ENCODE data around the gene RYR3. TPM values are rescaled to one million over a fixed set of nuclear protein-coding genes. Genes with fewer than 3 reads are reported as not detected.
A peak's percentile ranks its signal among the peaks of the same experiment; 100 is the strongest.

RYR3 gene
- total RNA-seq, 1 experiment from 2014 or later = not detected

- Histone ChIP-seq H3K4me1 (ENCODE audit: insufficient read depth, low read length) (no peaks in the 10 kb centered on the region), H3K4me3 (ENCODE audit: low read length) (no peak overlapping the region), H3K79me2 (ENCODE audit: low read length) (no peaks in the 10 kb centered on the region), H3F3A (ENCODE audit: low read length, unreplicated experiment) (no peaks in the 10 kb centered on the region), H3K9ac (ENCODE audit: low read length) (no peak overlapping the region), H3K9me3 (ENCODE audit: low read length) (no peaks in the 10 kb centered on the region), H3K27me3 (ENCODE audit: low read length) (peaks cover 45% of the 10 kb centered on the region), H4K20me1 (ENCODE audit: low read length) (no peaks in the 10 kb centered on the region), H3K9me2 (replicated peaks; ENCODE audit: low read length) (no peaks in the 10 kb centered on the region), H2AFZ (ENCODE audit: low read length) (no peak overlapping the region), H3K4me2 (ENCODE audit: low read length) (no peak overlapping the region), H3K27ac (ENCODE audit: low read length) (no peak overlapping the region), H3K36me3 (ENCODE audit: low read depth, low read length) (no peaks in the 10 kb centered on the region)
- POLR2A ChIA-PET (ENCODE audit: unreplicated experiment) = no interaction called here
- CTCF ChIA-PET = no interaction called here
- TF ChIP-seq EZH2 (IDR thresholded peaks at IDR 0.05; ENCODE audit: low read length, unreplicated experiment) = no peak
- TF ChIP-seq EZH2phosphoT487 (IDR thresholded peaks at IDR 0.05; ENCODE audit: borderline replicate concordance, low read length) = no peak
- TF ChIP-seq CTCF (conservative IDR thresholded peaks at IDR 0.05; ENCODE audit: low read depth, low read length) = no peak
- intact Hi-C loops (cut with micrococcal nuclease) = no loop called here
- no peak for ATAC-seq
- BruUV-seq (replicated peaks) = no TSS peak
- DNase-seq = no peak
These were observed 446.2 kb downstream of the RYR3 start for GRCh38 chr15:33756961-33757360.

DNA sequence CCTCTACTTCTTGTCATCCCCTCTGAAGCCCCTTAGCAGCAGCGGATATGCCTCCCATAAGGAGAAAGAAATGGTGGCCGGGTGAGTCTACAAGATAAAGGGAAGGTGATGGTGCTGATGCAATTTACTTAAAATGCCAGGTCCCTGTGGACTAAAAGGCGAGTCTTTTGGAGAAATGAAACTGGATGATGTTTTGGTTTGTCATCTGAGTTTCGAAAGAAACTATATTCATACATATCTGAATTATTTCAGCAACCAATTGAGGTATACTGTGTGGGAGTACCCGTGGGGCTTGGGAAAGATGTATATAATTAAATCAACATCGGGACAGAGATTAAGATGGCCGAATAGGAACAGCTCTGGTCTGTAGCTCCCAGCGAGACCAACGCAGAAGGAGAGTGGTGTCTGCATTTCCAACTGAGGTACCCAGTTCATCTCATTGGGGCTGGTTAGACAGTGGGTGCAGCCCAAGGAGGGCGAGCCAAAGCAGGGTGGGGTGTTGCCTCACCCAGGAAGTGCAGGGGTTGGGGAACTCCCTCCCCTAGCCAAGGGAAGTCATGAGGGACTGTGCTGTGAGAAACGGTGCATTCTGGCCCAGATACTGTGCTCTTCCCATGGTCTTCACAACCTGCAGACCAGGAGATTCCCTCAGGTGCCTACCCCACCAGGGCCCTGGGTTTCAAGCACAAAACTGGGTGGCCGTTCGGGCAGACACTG is 446.9 kb downstream of the RYR3 start:
- no peaks in the 10 kb centered on the region for H3K79me2 ChIP-seq (ENCODE audit: low read length)
- no peaks in the 10 kb centered on the region for H3K9me3 ChIP-seq (ENCODE audit: low read length)
- no peaks in the 10 kb centered on the region for H3K9me2 ChIP-seq (replicated peaks; ENCODE audit: low read length)
- POLR2A ChIA-PET (ENCODE audit: unreplicated experiment) = no interaction called here
- no peaks in the 10 kb centered on the region for H3K4me1 ChIP-seq (ENCODE audit: insufficient read depth, low read length)
- DNase-seq = no peak
- ATAC-seq = no peak
- CTCF ChIA-PET = no interaction called here
- no peaks in the 10 kb centered on the region for H4K20me1 ChIP-seq (ENCODE audit: low read length)
- H3K27ac ChIP-seq (ENCODE audit: low read length) = no peak overlapping the region
- H3K36me3 ChIP-seq (ENCODE audit: low read depth, low read length) = no peaks in the 10 kb centered on the region
- BruUV-seq (replicated peaks) = no TSS peak
- no peak overlapping the region for H2AFZ ChIP-seq (ENCODE audit: low read length)
- TF ChIP-seq EZH2phosphoT487 (IDR thresholded peaks at IDR 0.05; ENCODE audit: borderline replicate concordance, low read length) (no peak), CTCF (conservative IDR thresholded peaks at IDR 0.05; ENCODE audit: low read depth, low read length) (no peak), EZH2 (IDR thresholded peaks at IDR 0.05; ENCODE audit: low read length, unreplicated experiment) (no peak)
- no peak overlapping the region for H3K4me2 ChIP-seq (ENCODE audit: low read length)
- no peak overlapping the region for H3K9ac ChIP-seq (ENCODE audit: low read length)
- H3K4me3 ChIP-seq (ENCODE audit: low read length) = no peak overlapping the region
- H3F3A ChIP-seq (ENCODE audit: low read length, unreplicated experiment) = no peaks in the 10 kb centered on the region
- intact Hi-C loops (cut with micrococcal nuclease) = no loop called here
- H3K27me3 ChIP-seq (ENCODE audit: low read length) = peaks cover 46% of the 10 kb centered on the region

- Histone ChIP-seq H3K4me1 (ENCODE audit: insufficient read depth, low read length) (no peaks in the 10 kb centered on the region), H3K27ac (ENCODE audit: low read length) (no peak overlapping the region), H3K36me3 (ENCODE audit: low read depth, low read length) (no peaks in the 10 kb centered on the region), H4K20me1 (ENCODE audit: low read length) (no peaks in the 10 kb centered on the region), H3K9ac (ENCODE audit: low read length) (no peak overlapping the region), H3K4me3 (ENCODE audit: low read length) (no peak overlapping the region), H3K27me3 (ENCODE audit: low read length) (peaks cover 21% of the 10 kb centered on the region), H3K9me2 (replicated peaks; ENCODE audit: low read length) (no peaks in the 10 kb centered on the region), H3F3A (ENCODE audit: low read length, unreplicated experiment) (no peaks in the 10 kb centered on the region), H3K9me3 (ENCODE audit: low read length) (no peaks in the 10 kb centered on the region), H3K79me2 (ENCODE audit: low read length) (no peaks in the 10 kb centered on the region), H3K4me2 (ENCODE audit: low read length) (no peak overlapping the region), H2AFZ (ENCODE audit: low read length) (no peak overlapping the region)
- ATAC-seq = peak; percentile 40
- ChIA-PET POLR2A (ENCODE audit: unreplicated experiment) (no interaction called here), CTCF (no interaction called here)
- peak; percentile 52; the same call in 1 of the 2 replicates for TF ChIP-seq CTCF (conservative IDR thresholded peaks at IDR 0.05; ENCODE audit: low read depth, low read length)
- TF ChIP-seq EZH2phosphoT487 (IDR thresholded peaks at IDR 0.05; ENCODE audit: borderline replicate concordance, low read length) = no peak
- TF ChIP-seq EZH2 (IDR thresholded peaks at IDR 0.05; ENCODE audit: low read length, unreplicated experiment) = no peak
- intact Hi-C loops (cut with micrococcal nuclease) = loop anchor here (1.0 to 2.0 kb wide), 3 partner anchors 198 to 228 kb away; no protein-coding TSS in a partner anchor
- BruUV-seq (replicated peaks) = no TSS peak
- peak; percentile 30 for DNase-seq
These were observed 455.6 kb downstream of the RYR3 start for GRCh38 chr15:33766389-33766788.
